ENCODE results near the gene CNRIP1.
A peak's percentile ranks its signal among the peaks of the same experiment; 100 is the strongest.

Gene CNRIP1

DNA sequence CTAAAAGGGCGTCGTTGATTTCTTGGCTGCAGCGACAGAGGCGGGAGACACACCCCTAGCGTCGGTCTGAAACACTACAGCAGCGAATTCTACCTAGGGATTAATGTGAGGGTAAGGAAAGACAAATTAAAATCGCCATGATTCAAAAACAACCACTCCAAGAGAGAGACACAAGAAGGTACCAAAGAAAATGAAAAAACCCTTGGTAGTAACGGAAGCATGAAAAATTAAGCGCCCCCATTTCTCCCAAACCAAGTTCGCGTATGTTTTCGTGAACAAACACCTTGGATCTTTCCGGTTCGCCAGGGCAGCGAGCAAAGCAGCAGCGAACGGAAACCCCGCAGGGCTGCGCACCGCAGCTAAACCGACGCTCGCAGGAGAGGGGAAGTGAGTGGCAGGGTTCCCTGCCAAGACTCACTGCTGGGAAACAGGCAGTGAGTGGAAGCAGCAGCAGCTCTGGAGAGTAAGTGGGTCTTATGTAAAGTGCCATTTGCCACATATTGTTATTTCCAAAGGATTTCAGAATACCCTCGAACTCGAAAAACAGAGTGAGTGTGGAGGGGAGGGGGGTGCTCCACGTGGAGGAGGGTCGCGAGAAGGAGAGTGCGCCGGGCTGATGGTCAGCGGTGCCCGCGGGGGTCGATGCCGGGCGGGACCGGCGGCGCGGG is 68.4 kb downstream of the CNRIP1 start:
- peak; percentile 70 for DNase-seq (ENCODE audit: low spot score)

DNA sequence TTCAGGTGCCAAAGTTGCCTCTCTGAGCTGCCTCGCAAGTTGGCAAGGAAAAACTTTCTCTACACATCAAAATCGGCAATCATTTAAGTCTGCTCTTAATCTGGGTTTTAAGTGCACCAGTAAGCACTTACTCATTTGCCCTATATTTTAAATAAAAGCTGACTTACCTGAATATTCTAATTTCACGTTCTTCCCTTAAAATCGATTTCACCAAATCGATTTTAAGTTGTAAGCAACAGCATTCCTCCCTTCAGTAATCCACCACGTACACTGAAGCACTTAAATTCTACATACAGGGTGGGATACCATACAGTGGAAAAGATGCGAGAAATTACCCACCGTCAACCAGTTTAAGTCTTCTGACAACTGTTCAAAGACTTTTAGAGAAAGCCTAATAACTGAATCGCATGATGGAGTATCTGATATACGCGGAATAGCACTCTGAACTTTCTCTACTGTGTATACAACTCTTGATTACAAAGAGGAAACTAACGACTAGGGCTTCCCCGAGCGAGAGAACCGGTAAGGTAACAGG is 69.0 kb downstream of the CNRIP1 start:
- DNase-seq (ENCODE audit: low spot score) = no peak

DNA sequence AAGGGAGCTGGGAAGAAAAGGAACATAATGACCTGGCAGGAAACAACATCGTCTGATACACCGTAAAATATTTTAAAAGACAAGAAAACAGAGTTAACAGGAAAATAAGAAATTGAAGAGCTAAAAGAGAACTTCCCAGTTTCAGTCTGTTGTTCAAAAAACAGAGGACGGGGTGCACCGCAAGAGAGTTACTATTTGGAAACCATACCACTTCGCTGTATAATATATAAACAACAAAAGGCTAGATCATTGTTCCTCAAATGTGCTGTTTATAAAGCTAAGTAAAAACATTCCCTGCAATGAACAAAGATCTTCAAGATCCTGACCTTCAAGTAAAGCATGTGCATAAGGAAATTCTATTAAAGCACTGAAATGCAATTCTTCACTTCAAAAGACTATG is 69.6 kb downstream of the CNRIP1 start:
- no peak for DNase-seq (ENCODE audit: low spot score)

DNA sequence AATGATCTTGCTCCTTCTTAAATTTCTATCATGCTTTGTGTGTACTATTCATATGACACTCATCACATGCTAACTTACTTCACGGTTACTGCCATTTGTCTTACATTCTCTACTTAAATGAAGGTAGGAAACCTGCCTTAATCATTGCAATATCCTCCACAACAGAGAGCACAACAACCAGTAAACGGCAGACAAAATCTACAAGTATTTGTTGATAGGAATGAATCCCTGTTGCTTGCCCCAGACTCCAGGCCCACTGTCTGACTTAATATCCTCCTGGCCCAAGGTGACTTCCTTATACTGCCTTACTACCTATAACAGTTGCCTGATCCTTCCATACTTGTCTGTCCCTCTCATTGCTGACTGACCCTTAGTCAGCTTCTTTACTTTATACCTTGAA is 70.9 kb downstream of the CNRIP1 start:
- no peak for DNase-seq (ENCODE audit: low spot score)

DNA sequence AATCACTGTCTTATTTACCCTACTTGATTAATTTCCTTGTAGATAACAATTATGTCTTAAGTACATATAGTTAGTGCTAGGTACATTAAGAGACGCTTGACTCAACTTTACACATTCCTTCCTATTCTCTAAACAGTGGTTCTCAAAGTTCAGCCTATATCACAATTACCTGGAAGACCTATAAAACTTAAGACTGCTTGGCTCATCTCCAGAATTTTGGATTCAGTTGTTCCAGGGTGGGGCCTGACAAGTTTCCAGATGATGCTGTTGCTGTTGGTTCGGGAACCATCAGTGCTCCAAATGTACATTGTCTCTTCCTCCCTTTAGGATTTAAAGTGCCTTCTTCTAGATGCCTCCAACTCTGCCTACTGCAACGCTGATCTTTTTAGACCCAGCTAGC is 71.4 kb downstream of the CNRIP1 start:
- no peak for DNase-seq (ENCODE audit: low spot score)

DNA sequence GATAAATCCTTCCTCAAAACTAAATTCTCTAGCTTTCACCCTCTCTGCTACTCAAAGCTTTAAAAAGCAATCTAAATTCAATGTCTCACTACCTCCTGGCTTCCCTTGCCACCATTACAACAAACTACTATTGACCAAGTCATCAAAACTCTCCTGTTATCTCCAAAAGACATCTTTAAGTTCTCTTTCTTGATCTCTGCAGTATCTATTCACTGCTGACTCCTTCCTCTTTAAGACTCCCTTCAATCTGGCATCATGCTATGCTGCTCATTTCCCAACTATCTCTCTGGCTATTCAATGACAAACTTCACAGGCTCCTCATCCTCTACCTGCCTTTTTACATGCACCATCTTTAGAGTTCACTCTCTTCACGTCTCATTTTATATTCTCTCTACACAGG is 73.4 kb downstream of the CNRIP1 start:
- no peak for DNase-seq (ENCODE audit: low spot score)

DNA sequence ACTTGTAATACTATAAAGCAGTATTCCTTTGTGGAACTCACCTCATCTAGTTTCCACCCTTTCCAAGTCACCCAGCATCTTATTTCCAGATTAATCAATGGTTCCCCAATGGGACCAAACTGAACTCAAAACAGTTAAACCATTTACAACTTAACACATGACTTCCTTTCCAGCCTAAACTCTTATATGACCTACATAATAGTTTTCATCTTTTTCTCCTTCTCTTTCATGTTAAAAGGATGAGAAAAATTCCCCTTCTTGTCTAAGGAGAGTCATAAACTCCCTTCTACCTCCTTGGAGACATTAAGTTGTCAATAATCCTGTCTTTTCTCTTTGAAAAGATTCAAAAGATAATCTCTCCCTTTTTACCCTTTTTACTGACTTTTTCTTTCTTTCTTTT is 74.1 kb downstream of the CNRIP1 start:
- DNase-seq (ENCODE audit: low spot score) = no peak

DNA sequence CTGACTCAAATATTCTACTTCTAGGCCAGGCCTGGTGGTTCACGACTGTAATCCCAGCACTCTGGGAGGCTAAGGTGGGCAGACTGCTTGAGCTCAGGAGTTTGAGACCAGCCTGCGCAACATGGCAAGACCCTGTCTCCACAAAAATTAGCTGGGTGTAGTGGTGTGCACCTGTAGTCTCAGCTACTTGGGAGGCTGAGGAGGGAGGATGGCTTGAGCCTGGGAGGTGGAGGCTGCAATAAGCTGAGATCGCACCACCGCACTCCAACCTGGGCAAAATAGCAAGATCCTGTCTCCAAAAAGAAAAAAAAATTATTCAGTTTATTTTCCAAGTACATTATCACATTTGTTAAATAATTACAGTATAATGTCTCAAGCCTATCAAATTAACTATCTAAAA is 74.7 kb downstream of the CNRIP1 start:
- DNase-seq (ENCODE audit: low spot score) = no peak

DNA sequence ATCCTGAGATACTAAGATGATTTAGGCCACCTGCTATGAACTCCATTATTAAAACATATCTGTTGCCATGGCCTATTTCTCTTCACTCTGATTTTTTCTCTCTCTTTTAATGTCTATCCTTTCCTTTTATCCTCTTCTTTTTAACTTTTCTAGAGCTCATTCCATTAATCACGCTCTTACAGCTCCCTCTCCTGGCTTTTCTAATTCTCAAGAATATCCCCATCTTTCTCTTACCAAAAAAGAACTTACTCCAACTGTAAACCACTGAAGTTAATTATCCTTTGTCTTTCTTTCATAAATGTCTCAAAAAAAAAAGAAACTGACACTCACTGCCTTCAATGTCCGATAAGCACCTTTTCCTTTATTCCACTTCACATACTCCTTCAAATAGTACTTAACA is 75.3 kb downstream of the CNRIP1 start:
- no peak for DNase-seq (ENCODE audit: low spot score)

Data from ecto neural progenitor cell (in vitro differentiated cells).